HUES6 (cell line): ENCODE data around the gene FOXO4.

ENCODE experiments used
- H3K27ac ChIP-seq: 2 replicates; pipeline ENCODE4 v1.7.0; 2013; ENCODE audit warnings: low read depth, mild to moderate bottlenecking, low read length, inconsistent platforms
- H3K27me3 ChIP-seq: 2 replicates; pipeline ENCODE4 v1.6.1; 2013; ENCODE audit warnings: low read length; ENCODE audit not compliant: control insufficient read depth, insufficient read depth
- H3K36me3 ChIP-seq: 2 replicates; pipeline ENCODE4 v1.6.1; 2013; ENCODE audit warnings: low read length; ENCODE audit not compliant: control insufficient read depth, insufficient read depth
- H3K4me1 ChIP-seq: 2 replicates; pipeline ENCODE4 v1.6.1; 2013; ENCODE audit warnings: low read length; ENCODE audit not compliant: control insufficient read depth, insufficient read depth
- H3K4me3 ChIP-seq: 2 replicates; pipeline ENCODE4 v1.5.1; 2013; ENCODE audit warnings: low read depth, low read length
- H3K9ac ChIP-seq: one replicate; pipeline ENCODE4 v1.6.1; 2013; ENCODE audit warnings: mild to moderate bottlenecking, low read length
- H3K9me3 ChIP-seq: 2 replicates; pipeline ENCODE4 v1.6.1; 2013; ENCODE audit warnings: low read depth, low read length; ENCODE audit not compliant: control insufficient read depth, insufficient read depth

Gene FOXO4

GRCh38 chrX:71070531-71070930, 25.1 kb upstream of the FOXO4 start:
- Histone ChIP-seq H3K9ac (no peak overlapping the region), H3K36me3 (no peaks in the 10 kb centered on the region; the same call in 1 of the 2 replicates), H3K27ac (no peak overlapping the region), H3K27me3 (no peaks in the 10 kb centered on the region), H3K9me3 (peaks cover 2% of the 10 kb centered on the region; the same call in 1 of the 2 replicates), H3K4me1 (no peaks in the 10 kb centered on the region), H3K4me3 (no peak overlapping the region)

GRCh38 chrX:71081330-71082123, 14.1 kb upstream of the FOXO4 start:
- no peak overlapping the region for H3K27ac ChIP-seq
- no peak overlapping the region for H3K4me3 ChIP-seq
- H3K9me3 ChIP-seq: peaks cover 2% of the 10 kb centered on the region; the same call in 1 of the 2 replicates
- H3K4me1 ChIP-seq: no peaks in the 10 kb centered on the region
- H3K9ac ChIP-seq: no peak overlapping the region
- H3K27me3 ChIP-seq: no peaks in the 10 kb centered on the region
- no peaks in the 10 kb centered on the region for H3K36me3 ChIP-seq

- Histone ChIP-seq H3K9ac (no peak overlapping the region), H3K4me1 (no peaks in the 10 kb centered on the region), H3K27me3 (no peaks in the 10 kb centered on the region), H3K9me3 (peaks cover 2% of the 10 kb centered on the region; the same call in 1 of the 2 replicates), H3K36me3 (no peaks in the 10 kb centered on the region), H3K27ac (no peak overlapping the region), H3K4me3 (no peak overlapping the region)
Measured at GRCh38 chrX:71082124-71082647, 13.5 kb upstream of the FOXO4 start.

GRCh38 chrX:71082822-71083221, 12.8 kb upstream of the FOXO4 start:
- peaks cover 2% of the 10 kb centered on the region; the same call in 1 of the 2 replicates for H3K9me3 ChIP-seq
- H3K4me1 ChIP-seq: no peaks in the 10 kb centered on the region
- no peaks in the 10 kb centered on the region for H3K36me3 ChIP-seq
- H3K27me3 ChIP-seq: no peaks in the 10 kb centered on the region
- H3K4me3 ChIP-seq: no peak overlapping the region
- no peak overlapping the region for H3K9ac ChIP-seq
- no peak overlapping the region for H3K27ac ChIP-seq

- Histone ChIP-seq H3K4me3 (no peak overlapping the region), H3K9ac (no peak overlapping the region), H3K27me3 (no peaks in the 10 kb centered on the region), H3K4me1 (no peaks in the 10 kb centered on the region), H3K9me3 (no peaks in the 10 kb centered on the region; the same call in 1 of the 2 replicates), H3K27ac (no peak overlapping the region), H3K36me3 (no peaks in the 10 kb centered on the region)
Measured at GRCh38 chrX:71085900-71086299, 9.8 kb upstream of the FOXO4 start.

GRCh38 chrX:71091263-71091662, 4.4 kb upstream of the FOXO4 start:
- Histone ChIP-seq H3K4me1 (peaks cover 3% of the 10 kb centered on the region; the same call in 1 of the 2 replicates), H3K27me3 (peaks cover under 1% of the 10 kb centered on the region; the same call in 1 of the 2 replicates), H3K9ac (no peak overlapping the region), H3K9me3 (no peaks in the 10 kb centered on the region; the same call in 1 of the 2 replicates), H3K4me3 (no peak overlapping the region), H3K36me3 (no peaks in the 10 kb centered on the region), H3K27ac (no peak overlapping the region)

GRCh38 chrX:71095033-71095432, 618 bp upstream of the FOXO4 start:
- Histone ChIP-seq H3K27me3 (peaks cover 26% of the 10 kb centered on the region), H3K4me3 (peak overlapping the region; percentile 74), H3K4me1 (peaks cover 21% of the 10 kb centered on the region), H3K9ac (peak overlapping the region; percentile 54), H3K9me3 (no peaks in the 10 kb centered on the region; the same call in 1 of the 2 replicates), H3K36me3 (no peaks in the 10 kb centered on the region), H3K27ac (no peak overlapping the region)

GRCh38 chrX:71095981-71096759, 519 bp downstream of the FOXO4 start:
- Histone ChIP-seq H3K4me3 (peak overlapping the region; percentile 74), H3K9me3 (no peaks in the 10 kb centered on the region; the same call in 1 of the 2 replicates), H3K36me3 (no peaks in the 10 kb centered on the region), H3K9ac (peak overlapping the region; percentile 41), H3K27me3 (peaks cover 38% of the 10 kb centered on the region), H3K27ac (no peak overlapping the region), H3K4me1 (peaks cover 30% of the 10 kb centered on the region)

- H3K36me3 ChIP-seq: no peaks in the 10 kb centered on the region
- peak overlapping the region; percentile 41 for H3K9ac ChIP-seq
- H3K27ac ChIP-seq: no peak overlapping the region
- H3K27me3 ChIP-seq: peaks cover 43% of the 10 kb centered on the region
- peaks cover 35% of the 10 kb centered on the region for H3K4me1 ChIP-seq
- H3K4me3 ChIP-seq: peak overlapping the region; percentile 74
- no peaks in the 10 kb centered on the region; the same call in 1 of the 2 replicates for H3K9me3 ChIP-seq
Measured at GRCh38 chrX:71096760-71097032, 1.0 kb downstream of the FOXO4 start.

GRCh38 chrX:71098302-71098701, 2.7 kb downstream of the FOXO4 start:
- Histone ChIP-seq H3K4me3 (peak overlapping the region; percentile 53; the same call in 1 of the 2 replicates), H3K9me3 (no peaks in the 10 kb centered on the region; the same call in 1 of the 2 replicates), H3K9ac (peak overlapping the region; percentile 72), H3K27ac (no peak overlapping the region), H3K36me3 (no peaks in the 10 kb centered on the region), H3K27me3 (peaks cover 46% of the 10 kb centered on the region), H3K4me1 (peaks cover 50% of the 10 kb centered on the region)
